ENCODE results near the gene SLC6A5.

SLC6A5 gene

GRCh38 chr11:20594274-20595061, 4.9 kb upstream of the SLC6A5 start:
- no peak for TF ChIP-seq CTCF (IDR thresholded peaks at IDR 0.05; ENCODE audit: unreplicated experiment in 3 of 3)
- no peaks in the 10 kb centered on the region for H3K9me3 Mint-ChIP-seq
- peaks cover 70% of the 10 kb centered on the region for H3K27me3 Mint-ChIP-seq (ENCODE audit: low read depth)
- H3K4me1 Mint-ChIP-seq: no peaks in the 10 kb centered on the region
- H3K27ac Mint-ChIP-seq: no peak overlapping the region
- H3K4me3 Mint-ChIP-seq: no peak overlapping the region
- H3K36me3 Mint-ChIP-seq (ENCODE audit: low read depth): no peaks in the 10 kb centered on the region

GRCh38 chr11:20595101-20595500, 4.3 kb upstream of the SLC6A5 start:
- H3K4me3 Mint-ChIP-seq: no peak overlapping the region
- no peaks in the 10 kb centered on the region for H3K4me1 Mint-ChIP-seq
- H3K27ac Mint-ChIP-seq: no peak overlapping the region
- TF ChIP-seq CTCF (IDR thresholded peaks at IDR 0.05; ENCODE audit: unreplicated experiment in 3 of 3): no peak
- H3K27me3 Mint-ChIP-seq (ENCODE audit: low read depth): peaks cover 74% of the 10 kb centered on the region
- no peaks in the 10 kb centered on the region for H3K36me3 Mint-ChIP-seq (ENCODE audit: low read depth)
- H3K9me3 Mint-ChIP-seq: no peaks in the 10 kb centered on the region

- Mint-ChIP-seq H3K27me3 (ENCODE audit: low read depth) (peaks cover 87% of the 10 kb centered on the region), H3K27ac (no peak overlapping the region)
- no peak for TF ChIP-seq CTCF (IDR thresholded peaks at IDR 0.05; ENCODE audit: unreplicated experiment in 3 of 3)
Measured at GRCh38 chr11:20596205-20597153, 2.9 kb upstream of the SLC6A5 start.

GRCh38 chr11:20597154-20597679, 2.2 kb upstream of the SLC6A5 start:
- Mint-ChIP-seq H3K4me3 (peak overlapping the region; percentile 49 to 66 (median 57)), H3K9me3 (no peaks in the 10 kb centered on the region), H3K27me3 (ENCODE audit: low read depth) (peaks cover 94% of the 10 kb centered on the region), H3K4me1 (no peaks in the 10 kb centered on the region), H3K27ac (no peak overlapping the region), H3K36me3 (ENCODE audit: low read depth) (no peaks in the 10 kb centered on the region)
- TF ChIP-seq CTCF (IDR thresholded peaks at IDR 0.05; ENCODE audit: unreplicated experiment in 3 of 3): no peak

More at GRCh38 chr11:20596205-20597153, 2.9 kb upstream of the SLC6A5 start:
- Mint-ChIP-seq H3K4me1 (no peaks in the 10 kb centered on the region), H3K4me3 (peak overlapping the region; percentile 49 to 66 (median 57)), H3K36me3 (ENCODE audit: low read depth) (no peaks in the 10 kb centered on the region), H3K9me3 (no peaks in the 10 kb centered on the region)

GRCh38 chr11:20597680-20598484, 1.5 kb upstream of the SLC6A5 start:
- Mint-ChIP-seq H3K4me1 (no peaks in the 10 kb centered on the region), H3K4me3 (peak overlapping the region in 1 of 3 experiments; percentile 12)
- TF ChIP-seq CTCF (IDR thresholded peaks at IDR 0.05; ENCODE audit: unreplicated experiment in 3 of 3): no peak

More at GRCh38 chr11:20597680-20598484, 1.5 kb upstream of the SLC6A5 start:
- no peaks in the 10 kb centered on the region for H3K36me3 Mint-ChIP-seq (ENCODE audit: low read depth)
- no peak overlapping the region for H3K27ac Mint-ChIP-seq
- peaks cover 94% of the 10 kb centered on the region for H3K27me3 Mint-ChIP-seq (ENCODE audit: low read depth)
- no peaks in the 10 kb centered on the region for H3K9me3 Mint-ChIP-seq
